ENCODE data around the gene OAS3.
"Not testable (repeated sequence)": the region's sequence is repeated elsewhere in the genome, so short reads cannot be mapped to it uniquely, and the experiment has no call there.

Gene OAS3

GRCh38 chr12:112907415-112908157 lies 30.7 kb upstream of the OAS3 start:
- ATAC-seq (replicated peaks) (peak; percentile 26), DNase-seq (no peak)
- H3K27me3 Mint-ChIP-seq: no peaks in the 10 kb centered on the region
- H3K9me3 Mint-ChIP-seq: no peaks in the 10 kb centered on the region
- peaks cover 9% of the 10 kb centered on the region for H3K36me3 Mint-ChIP-seq (ENCODE audit: insufficient read depth)
- H3K27ac Mint-ChIP-seq: peak overlapping the region; percentile 81 to 98
- peaks cover 45 to 47% of the 10 kb centered on the region in 2 donors for H3K4me1 Mint-ChIP-seq (ENCODE audit: low read depth in 2 of 2)
- peak overlapping the region; percentile 83 to 99 for H3K4me3 Mint-ChIP-seq

GRCh38 chr12:112908548-112908947 lies 29.7 kb upstream of the OAS3 start:
- no peak for DNase-seq
- Mint-ChIP-seq H3K36me3 (ENCODE audit: insufficient read depth) (peaks cover 9% of the 10 kb centered on the region), H3K4me1 (ENCODE audit: low read depth in 2 of 2) (peaks cover 44 to 46% of the 10 kb centered on the region in 2 donors), H3K4me3 (peak overlapping the region; percentile 83 to 99), H3K9me3 (peaks cover 2 to 6% of the 10 kb centered on the region in 2 donors), H3K27me3 (no peaks in the 10 kb centered on the region), H3K27ac (peak overlapping the region; percentile 81 to 98)
- no peak for ATAC-seq (replicated peaks)

GRCh38 chr12:112909693-112910092 lies 28.6 kb upstream of the OAS3 start:
- Mint-ChIP-seq H3K27me3 (no peaks in the 10 kb centered on the region), H3K27ac (peak overlapping the region; percentile 81 to 98), H3K4me3 (peak overlapping the region in 1 of 2 donors; percentile 99), H3K36me3 (ENCODE audit: insufficient read depth) (peaks cover 9% of the 10 kb centered on the region), H3K4me1 (ENCODE audit: low read depth in 2 of 2) (peaks cover 41 to 44% of the 10 kb centered on the region in 2 donors), H3K9me3 (peaks cover 2 to 8% of the 10 kb centered on the region in 2 donors)
- ATAC-seq (replicated peaks): no peak
- DNase-seq: no peak

- H3K27ac Mint-ChIP-seq: peak overlapping the region in 1 of 2 donors; percentile 50
- H3K4me3 Mint-ChIP-seq: no peak overlapping the region
- peaks cover 29 to 34% of the 10 kb centered on the region in 2 donors for H3K4me1 Mint-ChIP-seq (ENCODE audit: low read depth in 2 of 2)
Measured at GRCh38 chr12:112913038-112913688, 25.1 kb upstream of the OAS3 start.

GRCh38 chr12:112913888-112914287 lies 24.4 kb upstream of the OAS3 start:
- peaks cover 16% of the 10 kb centered on the region for H3K36me3 Mint-ChIP-seq (ENCODE audit: insufficient read depth)
- not testable (repeated sequence) for H3K9me3 Mint-ChIP-seq; DNase-seq; ATAC-seq (replicated peaks); H3K27ac Mint-ChIP-seq; H3K27me3 Mint-ChIP-seq
- H3K4me1 Mint-ChIP-seq (ENCODE audit: low read depth in 2 of 2): peaks cover 23 to 27% of the 10 kb centered on the region in 2 donors
- H3K4me3 Mint-ChIP-seq: peak overlapping the region in 1 of 2 donors; percentile 19

More at GRCh38 chr12:112913038-112913688, 25.1 kb upstream of the OAS3 start:
- Mint-ChIP-seq H3K27me3 (no peaks in the 10 kb centered on the region), H3K9me3 (peaks cover 2 to 8% of the 10 kb centered on the region in 2 donors), H3K36me3 (ENCODE audit: insufficient read depth) (peaks cover 19% of the 10 kb centered on the region)
- no peak for DNase-seq
- ATAC-seq (replicated peaks): no peak

- peaks cover 8 to 12% of the 10 kb centered on the region in 2 donors for H3K4me1 Mint-ChIP-seq (ENCODE audit: low read depth in 2 of 2)
- no peak overlapping the region for H3K4me3 Mint-ChIP-seq
- peaks cover 2 to 8% of the 10 kb centered on the region in 2 donors for H3K9me3 Mint-ChIP-seq
- no peaks in the 10 kb centered on the region for H3K27me3 Mint-ChIP-seq
- peaks cover 15% of the 10 kb centered on the region for H3K36me3 Mint-ChIP-seq (ENCODE audit: insufficient read depth)
- no peak overlapping the region for H3K27ac Mint-ChIP-seq
- ATAC-seq (replicated peaks) (no peak), DNase-seq (no peak)
Measured at GRCh38 chr12:112916270-112916669, 22.0 kb upstream of the OAS3 start.

GRCh38 chr12:112919121-112919520 lies 19.2 kb upstream of the OAS3 start:
- DNase-seq (no peak), ATAC-seq (replicated peaks) (no peak)
- Mint-ChIP-seq H3K36me3 (ENCODE audit: insufficient read depth) (peaks cover 15% of the 10 kb centered on the region), H3K4me1 (ENCODE audit: low read depth in 2 of 2) (peaks cover 8 to 12% of the 10 kb centered on the region in 2 donors), H3K9me3 (no peaks in the 10 kb centered on the region), H3K4me3 (no peak overlapping the region), H3K27me3 (no peaks in the 10 kb centered on the region), H3K27ac (peak overlapping the region in 1 of 2 donors; percentile 27)

- no peak for ATAC-seq (replicated peaks)
- H3K27ac Mint-ChIP-seq: no peak overlapping the region
Measured at GRCh38 chr12:112924986-112925385, 13.3 kb upstream of the OAS3 start.

GRCh38 chr12:112926416-112927033 lies 11.7 kb upstream of the OAS3 start:
- not testable (repeated sequence) for H3K4me3 Mint-ChIP-seq; H3K27ac Mint-ChIP-seq; H3K4me1 Mint-ChIP-seq (ENCODE audit: low read depth in 2 of 2); H3K9me3 Mint-ChIP-seq; DNase-seq; H3K27me3 Mint-ChIP-seq; H3K36me3 Mint-ChIP-seq (ENCODE audit: insufficient read depth); ATAC-seq (replicated peaks)

More at GRCh38 chr12:112924986-112925385, 13.3 kb upstream of the OAS3 start:
- DNase-seq: no peak
- no peaks in the 10 kb centered on the region for H3K9me3 Mint-ChIP-seq
- no peak overlapping the region for H3K4me3 Mint-ChIP-seq
- H3K4me1 Mint-ChIP-seq (ENCODE audit: low read depth in 2 of 2): peaks cover 3 to 4% of the 10 kb centered on the region in 2 donors
- H3K27me3 Mint-ChIP-seq: no peaks in the 10 kb centered on the region
- H3K36me3 Mint-ChIP-seq (ENCODE audit: insufficient read depth): no peaks in the 10 kb centered on the region

- Mint-ChIP-seq H3K4me1 (ENCODE audit: low read depth in 2 of 2) (peaks cover 3 to 4% of the 10 kb centered on the region in 2 donors), H3K4me3 (no peak overlapping the region), H3K27me3 (no peaks in the 10 kb centered on the region), H3K27ac (no peak overlapping the region), H3K36me3 (ENCODE audit: insufficient read depth) (no peaks in the 10 kb centered on the region), H3K9me3 (no peaks in the 10 kb centered on the region)
- DNase-seq (no peak), ATAC-seq (replicated peaks) (no peak)
Measured at GRCh38 chr12:112927475-112927874, 10.8 kb upstream of the OAS3 start.

- H3K4me3 Mint-ChIP-seq: no peak overlapping the region
- H3K4me1 Mint-ChIP-seq (ENCODE audit: low read depth in 2 of 2): peaks cover 3 to 4% of the 10 kb centered on the region in 2 donors
- no peak for DNase-seq
- no peaks in the 10 kb centered on the region for H3K36me3 Mint-ChIP-seq (ENCODE audit: insufficient read depth)
- no peaks in the 10 kb centered on the region for H3K27me3 Mint-ChIP-seq
- no peak for ATAC-seq (replicated peaks)
- no peaks in the 10 kb centered on the region for H3K9me3 Mint-ChIP-seq
- H3K27ac Mint-ChIP-seq: no peak overlapping the region
Measured at GRCh38 chr12:112927925-112928324, 10.3 kb upstream of the OAS3 start.

- Mint-ChIP-seq H3K27me3 (no peaks in the 10 kb centered on the region), H3K4me3 (no peak overlapping the region), H3K9me3 (no peaks in the 10 kb centered on the region), H3K27ac (no peak overlapping the region), H3K36me3 (ENCODE audit: insufficient read depth) (no peaks in the 10 kb centered on the region), H3K4me1 (ENCODE audit: low read depth in 2 of 2) (peaks cover 3 to 4% of the 10 kb centered on the region in 2 donors)
- no peak for ATAC-seq (replicated peaks)
- no peak for DNase-seq
Measured at GRCh38 chr12:112928978-112929377, 9.3 kb upstream of the OAS3 start.

GRCh38 chr12:112929715-112930114 lies 8.6 kb upstream of the OAS3 start:
- H3K27ac Mint-ChIP-seq: no peak overlapping the region
- no peak for DNase-seq

More at GRCh38 chr12:112929715-112930114, 8.6 kb upstream of the OAS3 start:
- Mint-ChIP-seq H3K4me1 (ENCODE audit: low read depth in 2 of 2) (peaks cover 3 to 8% of the 10 kb centered on the region in 2 donors), H3K36me3 (ENCODE audit: insufficient read depth) (no peaks in the 10 kb centered on the region), H3K4me3 (no peak overlapping the region), H3K9me3 (no peaks in the 10 kb centered on the region), H3K27me3 (no peaks in the 10 kb centered on the region)
- ATAC-seq (replicated peaks): no peak

Measured in effector memory CD8-positive, alpha-beta T cell (primary cell).